Esophagus muscularis mucosa (tissue), 4 donors: Measurements from ENCODE around the gene IL1R2. TPM values are rescaled to one million over a fixed set of nuclear protein-coding genes. Genes with fewer than 3 reads are reported as not detected.
A peak's percentile ranks its signal among the peaks of the same experiment; 100 is the strongest.

ENCODE experiments used
- DNase-seq: peaks from one replicate; pipeline ENCODE4 v3.0.0-alpha.2; 2017; ENCODE audit errors: extremely low spot score
- H3K27ac ChIP-seq, 4 donors: fragments of 200-600 bp; sonication (generic); replicated peaks in 1 of 4; 1 replicate in 3 of 4; 2 replicates in 1 of 4; pipeline ENCODE4 v1.5.1; 2016 to 2019; ENCODE audit warnings: mild to moderate bottlenecking in 1 of 4
- H3K27me3 ChIP-seq, 4 donors: fragments of 200-600 bp; sonication (generic); one replicate each; pipeline versions ENCODE4 v1.5.1 to v1.6.0; 2016 to 2019
- H3K36me3 ChIP-seq, 4 donors: fragments of 200-600 bp; sonication (generic); one replicate each; pipeline ENCODE4 v1.5.1; 2016 to 2019
- H3K4me1 ChIP-seq, 4 donors: fragments of 200-600 bp; sonication (generic); one replicate each; pipeline ENCODE4 v1.5.1; 2016 to 2019
- H3K4me3 ChIP-seq, 4 donors: fragments of 200-600 bp; sonication (generic); 1 replicate in 2 of 4; 2 replicates in 2 of 4; pipeline ENCODE4 v1.5.1; 2016 to 2019; ENCODE audit warnings: mild to moderate bottlenecking in 4 of 4, moderate library complexity in 1 of 4
- H3K9me3 ChIP-seq, 4 donors: fragments of 200-600 bp; sonication (generic); 1 replicate in 3 of 4; 2 replicates in 1 of 4; pipeline ENCODE4 v1.5.1; 2016 to 2019
- EP300 ChIP-seq: sonication (generic); formaldehyde crosslinking; IDR thresholded peaks from one replicate; pipeline ENCODE4 v1.6.1; 2017; ENCODE audit warnings: antibody characterized with exemption
- POLR2A ChIP-seq: fragments of 450-650 bp; IDR thresholded peaks from one replicate; pipeline ENCODE4 v1.6.1; 2017; ENCODE audit warnings: antibody characterized with exemption, moderate library complexity, mild to moderate bottlenecking, low read depth
- POLR2AphosphoS5 ChIP-seq, 2 donors: sonication (generic); formaldehyde crosslinking; IDR thresholded peaks; one replicate each; pipeline ENCODE4 v1.6.1; 2017; ENCODE audit warnings: antibody characterized with exemption in 2 of 2
- WGBS: methylation state at CpG from one replicate; pipeline ENCODE4 v1.1.5; 2018; 5-methylcytosine and 5-hydroxymethylcytosine counted together
- intact Hi-C: fragments of 100-400 bp; cut with DNase I; formaldehyde crosslinking; loops from one replicate; pipeline ENCODE4 v1.15.1; 2023
- total RNA-seq, 4 donors: library from RNA; depleted of rRNA; stranded (reverse); fragments of >200 nt; gene quantifications; one replicate each; pipeline versions ENCODE4 v1.1.0 to v1.2.1, GENCODE V29; 2016
- TF ChIP-seq, protein P1 (sequence below), 3 experiments: fragments of 200-600 bp in 2 of 3; fragments of 450-650 bp in 1 of 3; sonication (generic) in 2 of 3; IDR thresholded peaks; one replicate each; pipeline ENCODE4 v1.5.1; 2017 to 2019; ENCODE audit warnings: antibody characterized with exemption in 3 of 3, mild to moderate bottlenecking in 2 of 3, moderate library complexity in 1 of 3

The IL1R2 gene
- total RNA-seq, 4 donors from 2014 or later, result 2.5 to 56.2 (median 6.4) TPM

DNA sequence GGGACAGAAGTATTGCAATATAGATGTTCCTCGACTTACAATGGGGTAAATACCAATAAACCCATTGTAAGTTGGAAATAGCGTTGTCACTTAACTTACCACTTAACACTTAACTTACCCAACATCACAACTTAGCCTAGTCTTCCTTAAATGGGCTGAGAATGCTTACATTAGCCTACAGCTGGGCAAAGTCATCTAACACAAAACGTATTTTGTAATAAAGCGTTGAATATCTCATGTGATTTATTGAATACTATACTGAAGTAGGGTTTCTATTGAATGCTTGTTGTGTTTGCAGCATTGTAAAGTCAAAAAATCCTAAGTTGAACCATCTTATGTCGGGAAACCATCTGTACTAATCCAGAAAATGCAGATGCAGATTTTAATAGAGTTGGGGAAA, 23.6 kb downstream of the IL1R2 start:
- H3K27ac ChIP-seq, result no peak overlapping the region
- no peaks in the 10 kb centered on the region for H3K36me3 ChIP-seq
- TF ChIP-seq POLR2A (no peak), EP300 (no peak)
- TF ChIP-seq, protein P1, sequence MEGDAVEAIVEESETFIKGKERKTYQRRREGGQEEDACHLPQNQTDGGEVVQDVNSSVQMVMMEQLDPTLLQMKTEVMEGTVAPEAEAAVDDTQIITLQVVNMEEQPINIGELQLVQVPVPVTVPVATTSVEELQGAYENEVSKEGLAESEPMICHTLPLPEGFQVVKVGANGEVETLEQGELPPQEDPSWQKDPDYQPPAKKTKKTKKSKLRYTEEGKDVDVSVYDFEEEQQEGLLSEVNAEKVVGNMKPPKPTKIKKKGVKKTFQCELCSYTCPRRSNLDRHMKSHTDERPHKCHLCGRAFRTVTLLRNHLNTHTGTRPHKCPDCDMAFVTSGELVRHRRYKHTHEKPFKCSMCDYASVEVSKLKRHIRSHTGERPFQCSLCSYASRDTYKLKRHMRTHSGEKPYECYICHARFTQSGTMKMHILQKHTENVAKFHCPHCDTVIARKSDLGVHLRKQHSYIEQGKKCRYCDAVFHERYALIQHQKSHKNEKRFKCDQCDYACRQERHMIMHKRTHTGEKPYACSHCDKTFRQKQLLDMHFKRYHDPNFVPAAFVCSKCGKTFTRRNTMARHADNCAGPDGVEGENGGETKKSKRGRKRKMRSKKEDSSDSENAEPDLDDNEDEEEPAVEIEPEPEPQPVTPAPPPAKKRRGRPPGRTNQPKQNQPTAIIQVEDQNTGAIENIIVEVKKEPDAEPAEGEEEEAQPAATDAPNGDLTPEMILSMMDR (IDR thresholded peaks at IDR 0.05), result no peak
- intact Hi-C loops, result no loop called here
- H3K4me1 ChIP-seq, result peaks cover 0 to 7% (median 3%) of the 10 kb centered on the region in 4 donors
- H3K4me3 ChIP-seq, result no peak overlapping the region
- WGBS, result 84% methylated on average over 5 of the region's 5 CpGs
- no peaks in the 10 kb centered on the region for H3K9me3 ChIP-seq
- DNase-seq, result no peak
- no peaks in the 10 kb centered on the region for H3K27me3 ChIP-seq

DNA sequence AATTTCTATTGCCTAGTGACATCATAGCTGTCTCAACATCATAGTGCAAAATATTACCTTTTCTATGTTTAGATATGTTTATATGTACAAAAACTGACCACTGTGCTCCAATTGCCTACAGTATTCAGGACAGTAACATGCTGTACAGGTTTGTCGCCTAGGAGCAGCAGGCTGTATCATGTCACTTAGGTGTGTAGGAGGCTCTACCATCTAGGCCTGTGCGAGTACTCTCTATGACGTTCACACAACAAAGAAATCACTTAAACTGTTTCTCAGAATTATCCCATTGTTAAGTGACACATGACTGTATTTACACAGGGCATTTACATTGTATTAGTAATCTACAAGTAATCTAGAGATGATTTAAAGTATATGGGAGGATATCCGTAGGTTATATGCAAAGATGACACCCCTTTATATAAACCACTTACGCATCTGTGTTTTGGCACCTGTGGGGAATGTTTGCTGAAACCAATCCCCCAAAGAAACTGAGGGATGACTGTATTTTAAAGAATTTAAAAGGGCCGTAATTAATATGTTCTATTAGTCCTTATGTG, 24.7 kb downstream of the IL1R2 start:
- DNase-seq, result no peak
- Histone ChIP-seq H3K4me3 (no peak overlapping the region), H3K36me3 (no peaks in the 10 kb centered on the region), H3K27me3 (no peaks in the 10 kb centered on the region), H3K9me3 (no peaks in the 10 kb centered on the region), H3K4me1 (peaks cover 7 to 12% (median 11%) of the 10 kb centered on the region in 4 donors), H3K27ac (no peak overlapping the region)
- intact Hi-C loops, result no loop called here
- 90% methylated on average over 6 of the region's 6 CpGs for WGBS
- no peak for TF ChIP-seq EP300
- TF ChIP-seq, protein P1 (IDR thresholded peaks at IDR 0.05), result no peak
- TF ChIP-seq POLR2AphosphoS5 (IDR thresholded peaks at IDR 0.05), result no peak
- no peak for TF ChIP-seq POLR2A

- Histone ChIP-seq H3K4me3 (no peak overlapping the region), H3K36me3 (no peaks in the 10 kb centered on the region), H3K4me1 (peaks cover 10 to 19% (median 14%) of the 10 kb centered on the region in 4 donors), H3K9me3 (no peaks in the 10 kb centered on the region), H3K27me3 (no peaks in the 10 kb centered on the region), H3K27ac (no peak overlapping the region)
- 82% methylated on average over 8 of the region's 8 CpGs for WGBS
- intact Hi-C loops, result no loop called here
- TF ChIP-seq, protein P1 (IDR thresholded peaks at IDR 0.05), result no peak
- no peak for TF ChIP-seq POLR2AphosphoS5 (IDR thresholded peaks at IDR 0.05)
- TF ChIP-seq POLR2A, result no peak
- TF ChIP-seq EP300, result no peak
- no peak for DNase-seq
These were observed 27.2 kb downstream of the IL1R2 start for GRCh38 chr2:102018823-102019445.

DNA sequence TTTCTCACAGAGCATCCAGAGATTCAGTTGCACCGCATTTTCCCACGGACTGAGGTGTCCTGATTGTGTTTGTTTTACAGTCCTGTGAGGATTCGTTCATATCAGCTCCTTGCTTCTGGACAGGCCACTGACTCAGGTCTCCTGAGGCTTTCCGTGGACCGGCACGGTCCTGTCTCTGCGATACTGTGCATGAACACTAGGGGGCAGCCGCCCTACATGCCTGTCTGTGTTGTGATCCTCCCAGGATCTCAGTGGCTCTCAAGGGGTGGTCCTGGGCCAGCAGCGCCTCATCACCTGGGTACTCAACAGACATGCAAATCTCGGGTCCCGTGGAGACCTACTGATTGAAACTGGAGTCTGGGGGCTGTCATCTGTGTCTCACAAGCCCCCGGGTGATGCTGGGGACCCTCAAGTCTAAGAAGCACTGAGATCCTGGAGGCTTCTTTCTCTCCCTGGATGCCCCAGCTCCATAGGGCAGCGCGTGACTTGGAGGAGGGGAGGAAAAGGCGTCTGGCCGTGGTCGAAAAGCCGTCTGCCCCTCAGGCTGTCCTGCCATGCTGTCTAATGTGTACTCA, 28.9 kb downstream of the IL1R2 start:
- DNase-seq, result peak; percentile 98
- TF ChIP-seq, protein P1 (IDR thresholded peaks at IDR 0.05), result peak in 2 of 3 experiments; percentile 94 to 99
- TF ChIP-seq POLR2A (no peak), POLR2AphosphoS5 (IDR thresholded peaks at IDR 0.05) (peak; percentile 54 to 60), EP300 (no peak)
- intact Hi-C loops, result loop anchor here (1.0 to 2.0 kb wide), 2 partner anchors 146 to 220 kb away; no protein-coding TSS in a partner anchor
- Histone ChIP-seq H3K9me3 (no peaks in the 10 kb centered on the region), H3K27me3 (no peaks in the 10 kb centered on the region), H3K36me3 (no peaks in the 10 kb centered on the region), H3K27ac (peak overlapping the region in 1 of 4 donors; percentile 52), H3K4me3 (no peak overlapping the region), H3K4me1 (peaks cover 10 to 19% (median 14%) of the 10 kb centered on the region in 4 donors)
- 16% methylated on average over 18 of the region's 18 CpGs for WGBS
